Activated T-helper 1 cell treated with Interleukin-2 at 50 U/mL for 16 hours (primary cell): ENCODE data around the gene TMEM14A.
A peak's percentile ranks its signal among the peaks of the same experiment; 100 is the strongest.
"Not testable (repeated sequence)": the region's sequence is repeated elsewhere in the genome, so short reads cannot be mapped to it uniquely, and the experiment has no call there.

Experiments used
- DNase-seq: peaks from one replicate; pipeline ENCODE4 v3.0.0-alpha.2; 2020; ENCODE audit warnings: low read depth

The TMEM14A gene

DNA sequence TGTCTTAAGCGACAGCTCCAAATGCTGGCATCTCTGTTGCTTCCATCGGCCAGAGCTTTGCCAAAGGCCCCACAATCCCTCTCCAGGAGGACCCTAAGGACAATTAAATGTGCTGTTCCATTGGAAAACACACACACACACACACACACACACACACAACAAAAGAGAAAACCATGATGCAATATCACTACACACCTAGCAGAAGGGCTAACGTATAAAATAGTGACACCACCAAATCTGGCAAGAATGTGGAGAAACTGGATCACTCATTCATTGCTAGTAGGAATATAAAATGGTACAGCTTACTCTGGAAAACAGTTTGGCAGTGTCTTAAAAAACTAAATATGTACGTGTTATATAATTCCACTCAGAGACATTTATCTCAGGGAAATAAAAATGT is 13.0 kb upstream of the TMEM14A start:
- no peak for DNase-seq

DNA sequence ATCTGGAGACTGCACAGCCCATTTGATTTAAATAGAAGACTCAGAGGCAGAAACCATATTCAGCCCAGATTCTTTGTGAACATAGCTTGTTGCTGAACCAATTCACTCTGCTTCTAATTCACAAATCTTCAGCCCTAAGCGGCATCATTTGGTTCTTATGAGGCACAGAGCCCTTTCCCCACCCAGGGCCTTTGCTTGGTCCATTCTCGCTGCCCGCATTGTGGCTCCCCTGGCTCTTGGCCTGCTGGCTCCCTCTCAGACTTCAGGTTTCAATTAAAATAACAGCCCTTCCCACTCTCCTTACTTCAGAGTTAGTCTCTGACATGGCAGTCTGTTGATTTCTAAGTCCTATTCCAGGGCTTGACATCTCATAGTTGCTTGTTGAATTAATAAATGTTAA is 9.4 kb upstream of the TMEM14A start:
- DNase-seq, result no peak

DNA sequence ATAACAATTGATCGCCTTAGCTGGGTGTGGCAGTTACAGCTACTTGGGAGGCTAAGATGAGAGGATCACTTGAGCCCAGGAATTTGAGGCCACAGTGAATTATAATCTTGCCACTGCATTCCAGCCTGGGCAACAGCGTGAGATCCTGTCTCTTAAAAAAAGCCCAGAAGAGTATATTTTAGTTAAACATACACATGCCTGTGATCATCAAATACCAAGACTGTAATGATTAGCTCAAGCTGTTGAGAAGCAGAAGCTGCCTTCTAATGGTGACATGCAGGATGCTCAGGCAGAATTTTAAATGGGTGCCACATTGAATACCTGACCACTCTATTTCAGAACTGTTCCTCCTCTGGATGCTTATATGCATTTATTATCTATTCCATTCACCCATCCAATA is 8.9 kb upstream of the TMEM14A start:
- DNase-seq, result no peak

GRCh38 chr6:52663120-52663935 is 7.6 kb upstream of the TMEM14A start:
- peak; percentile 20 for DNase-seq

- no peak for DNase-seq
Observed at GRCh38 chr6:52663936-52664185, 7.1 kb upstream of the TMEM14A start.

- peak; percentile 18 for DNase-seq
Observed at GRCh38 chr6:52664186-52664990, 6.5 kb upstream of the TMEM14A start.

- DNase-seq, result no peak
Observed at GRCh38 chr6:52664991-52665686, 5.8 kb upstream of the TMEM14A start.

GRCh38 chr6:52666071-52666470 is 4.8 kb upstream of the TMEM14A start:
- no peak for DNase-seq

- DNase-seq, result no peak
Observed at GRCh38 chr6:52666523-52666922, 4.4 kb upstream of the TMEM14A start.

- no peak for DNase-seq
Observed at GRCh38 chr6:52667572-52667971, 3.3 kb upstream of the TMEM14A start.

GRCh38 chr6:52671676-52672075 is 763 bp downstream of the TMEM14A start:
- DNase-seq, result no peak

- DNase-seq, result no peak
Observed at GRCh38 chr6:52672412-52673025, 1.6 kb downstream of the TMEM14A start.

GRCh38 chr6:52674666-52675065 is 3.8 kb downstream of the TMEM14A start:
- no peak for DNase-seq

GRCh38 chr6:52675372-52675771 is 4.5 kb downstream of the TMEM14A start:
- no peak for DNase-seq

GRCh38 chr6:52676631-52677030 is 5.7 kb downstream of the TMEM14A start:
- DNase-seq, result not testable (repeated sequence)

GRCh38 chr6:52681416-52681815 is 10.5 kb downstream of the TMEM14A start:
- DNase-seq, result no peak

GRCh38 chr6:52686878-52687699 is 16.2 kb downstream of the TMEM14A start:
- DNase-seq, result no peak

DNA sequence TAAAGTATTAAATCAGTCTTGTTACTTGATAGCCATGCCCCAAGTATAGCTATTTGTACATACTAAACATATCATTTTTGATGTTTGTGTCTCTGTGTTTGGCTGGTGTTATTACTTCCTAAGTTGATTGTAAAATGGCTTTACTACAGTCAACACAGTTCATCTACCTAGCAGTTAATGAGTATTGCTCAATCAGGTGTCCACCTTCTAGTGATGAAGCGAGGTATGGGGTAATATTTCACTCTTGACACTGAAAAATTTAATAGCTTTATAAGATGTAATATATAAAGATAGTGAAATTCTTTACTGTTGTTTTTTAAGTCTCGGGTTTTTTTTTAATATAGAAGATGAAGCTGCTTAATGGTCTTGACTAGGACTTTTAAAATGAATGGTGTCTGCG is 18.9 kb downstream of the TMEM14A start:
- no peak for DNase-seq

DNA sequence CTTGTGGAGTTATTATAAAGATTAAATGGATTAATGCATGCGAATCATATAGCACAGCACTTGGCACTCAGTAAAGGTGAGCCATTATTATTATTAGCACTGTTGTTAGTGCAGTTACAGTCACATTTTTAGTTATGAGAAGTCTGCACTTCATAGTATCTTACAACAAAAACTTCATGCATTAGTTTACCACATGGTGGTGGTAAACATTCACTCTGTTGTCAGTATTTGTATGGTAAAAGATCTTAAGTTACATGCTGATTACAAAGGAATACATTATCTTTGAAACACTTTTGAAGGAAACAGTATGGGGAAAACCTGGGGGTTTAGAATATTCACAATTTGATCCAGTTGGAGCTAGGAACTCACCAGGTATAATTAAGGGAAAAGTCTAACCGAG is 20.8 kb downstream of the TMEM14A start:
- no peak for DNase-seq

DNA sequence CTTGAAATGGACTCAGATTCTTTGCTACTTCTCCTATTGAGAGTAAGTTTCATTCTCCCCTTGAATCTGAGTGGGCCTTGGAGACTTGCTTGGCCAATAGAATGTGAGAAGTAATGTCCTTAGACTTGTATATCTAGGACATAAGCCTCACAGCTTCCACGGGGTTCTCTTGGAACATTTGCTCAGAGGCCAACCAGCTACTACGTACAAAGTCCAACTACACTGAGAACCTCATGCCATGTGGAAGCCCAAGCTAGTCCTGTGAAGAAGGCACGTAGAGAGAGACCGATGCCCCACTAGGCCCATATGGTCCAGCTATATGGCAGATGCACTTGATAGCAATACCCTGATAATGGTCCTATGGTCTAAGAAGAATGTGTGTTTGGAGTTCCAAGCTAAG is 22.9 kb downstream of the TMEM14A start:
- DNase-seq, result no peak

DNA sequence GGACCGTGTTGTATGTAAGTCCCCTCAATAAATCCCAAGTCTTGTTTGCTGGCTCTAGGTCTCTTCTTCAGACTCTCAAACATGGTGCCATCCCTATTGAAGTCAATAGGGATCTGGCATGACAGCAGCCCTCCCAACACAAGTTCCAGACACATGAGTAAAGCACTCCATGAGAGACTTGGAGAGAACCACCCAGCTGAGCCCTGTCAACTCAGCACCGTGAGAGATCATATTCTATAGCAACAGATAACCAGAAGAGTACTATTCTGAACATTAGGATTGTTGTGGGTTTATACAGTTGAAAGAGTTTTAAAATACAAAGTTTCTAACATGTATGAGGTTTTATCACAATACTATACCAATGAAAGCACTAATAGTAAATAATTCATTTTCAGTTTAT is 23.5 kb downstream of the TMEM14A start:
- DNase-seq, result no peak

GRCh38 chr6:52696418-52696817 is 25.5 kb downstream of the TMEM14A start:
- no peak for DNase-seq
